ENCODE measurements around the gene GAL3ST2. TPM values are rescaled to one million over a fixed set of nuclear protein-coding genes. Genes with fewer than 3 reads are reported as not detected.

GAL3ST2 gene
- total RNA-seq, 1 donor from 2014 or later: not detected

GRCh38 chr2:241852116-241852980, 75.7 kb downstream of the GAL3ST2 start:
- no peak overlapping the region for H3K27ac ChIP-seq (ENCODE audit: low read depth, low read length)
- H3K9me3 ChIP-seq (ENCODE audit: control insufficient read depth in 3 of 3, low read length in 3 of 3): no peaks in the 10 kb centered on the region
- H3K9ac ChIP-seq (ENCODE audit: low read depth in 1 of 3, low read length in 3 of 3): no peak overlapping the region
- H3K27me3 ChIP-seq (ENCODE audit: control insufficient read depth in 3 of 3, insufficient read depth in 3 of 3, low read length in 3 of 3): no peaks in the 10 kb centered on the region
- H3K4me1 ChIP-seq (ENCODE audit: control insufficient read depth in 3 of 3, insufficient read depth in 3 of 3, low read length in 3 of 3): peaks cover 0 to 11% (median 4%) of the 10 kb centered on the region in 3 donors
- no peak overlapping the region for H3K4me3 ChIP-seq (ENCODE audit: low read length in 3 of 3)
- no peaks in the 10 kb centered on the region for H3K36me3 ChIP-seq (ENCODE audit: control insufficient read depth in 3 of 3, insufficient read depth in 3 of 3, low read length in 3 of 3)

DNA sequence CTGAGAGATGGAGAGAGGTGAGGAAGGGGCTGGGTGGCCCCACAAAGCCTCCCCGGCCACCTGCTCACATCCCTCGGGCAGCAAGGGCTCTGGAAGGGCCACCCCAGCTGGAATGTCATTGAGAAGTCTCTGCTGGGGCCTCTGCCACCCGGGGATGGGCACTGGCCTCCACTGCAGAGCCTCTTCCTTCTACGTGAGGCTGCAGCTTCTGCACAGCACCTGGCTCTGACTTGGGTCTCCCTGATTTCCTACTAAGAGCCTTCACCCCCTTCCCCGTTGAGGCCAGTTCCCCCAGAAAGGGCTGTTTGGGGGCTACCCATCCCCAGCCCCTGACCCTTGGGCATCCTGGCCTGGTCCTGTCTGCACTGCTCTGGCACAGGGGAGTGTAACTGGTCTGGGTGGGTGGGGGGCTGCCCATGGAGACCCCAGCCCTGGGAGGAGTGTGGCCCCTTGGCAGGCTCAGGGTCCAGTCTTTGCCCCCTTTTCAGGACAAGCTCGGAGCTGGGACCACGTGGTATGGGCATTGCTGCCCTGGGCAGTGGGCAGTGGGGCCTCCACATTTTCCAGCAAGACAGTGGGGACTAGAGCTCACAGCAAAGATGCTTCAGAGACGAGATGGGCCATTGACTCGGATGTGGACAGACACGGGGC, 76.5 kb downstream of the GAL3ST2 start:
- peaks cover 0 to 11% (median 4%) of the 10 kb centered on the region in 3 donors for H3K4me1 ChIP-seq (ENCODE audit: control insufficient read depth in 3 of 3, insufficient read depth in 3 of 3, low read length in 3 of 3)
- H3K4me3 ChIP-seq (ENCODE audit: low read length in 3 of 3): no peak overlapping the region
- no peaks in the 10 kb centered on the region for H3K36me3 ChIP-seq (ENCODE audit: control insufficient read depth in 3 of 3, insufficient read depth in 3 of 3, low read length in 3 of 3)
- no peaks in the 10 kb centered on the region for H3K9me3 ChIP-seq (ENCODE audit: control insufficient read depth in 3 of 3, low read length in 3 of 3)
- no peak overlapping the region for H3K9ac ChIP-seq (ENCODE audit: low read depth in 1 of 3, low read length in 3 of 3)
- H3K27ac ChIP-seq (ENCODE audit: low read depth, low read length): no peak overlapping the region
- no peaks in the 10 kb centered on the region for H3K27me3 ChIP-seq (ENCODE audit: control insufficient read depth in 3 of 3, insufficient read depth in 3 of 3, low read length in 3 of 3)

Other genes with a start within 250 kb of the GAL3ST2 start
- 25.1 TPM for gene BOK, start 218.1 kb upstream of the GAL3ST2 start, total RNA-seq
- 35.5 TPM for gene THAP4, start 139.7 kb upstream of the GAL3ST2 start, total RNA-seq
- gene ATG4B, start 139.1 kb upstream of the GAL3ST2 start, total RNA-seq: 29.2 TPM
- 14.1 TPM for gene DTYMK, start 90.0 kb upstream of the GAL3ST2 start, total RNA-seq
- 16.7 TPM for gene ING5, start 74.8 kb upstream of the GAL3ST2 start, total RNA-seq
- gene D2HGDH, start 42.2 kb upstream of the GAL3ST2 start, total RNA-seq: 5.7 TPM
- gene NEU4, start 32.4 kb downstream of the GAL3ST2 start, total RNA-seq: 4.2 TPM
- gene PDCD1, start 82.1 kb downstream of the GAL3ST2 start, total RNA-seq: not detected
- gene RTP5, start 92.9 kb downstream of the GAL3ST2 start, total RNA-seq: not detected